HL-60 (cell line): ENCODE data around the gene AGAP6.
"Not testable (repeated sequence)": the region's sequence is repeated elsewhere in the genome, so short reads cannot be mapped to it uniquely, and the experiment has no call there.

Source experiments
- DNase-seq, 2 experiments: peaks; one replicate each; pipeline ENCODE4 v3.0.0-alpha.2; 2010 to 2020; ENCODE audit warnings: low read depth in 1 of 2, low spot score in 1 of 2
- H3K27ac ChIP-seq: fragments of 250-450 bp; sonication (Bioruptor Pico); replicated peaks from 2 replicates; pipeline ENCODE4 v1.5.1; 2020; ENCODE audit warnings: mild to moderate bottlenecking, moderate library complexity
- H3K27me3 ChIP-seq: fragments of 250-450 bp; sonication (Bioruptor Pico); 2 replicates; pipeline ENCODE4 v1.5.1; 2021; ENCODE audit warnings: mild to moderate bottlenecking, moderate library complexity; ENCODE audit not compliant: insufficient read depth, poor library complexity, severe bottlenecking
- H3K4me3 ChIP-seq: replicated peaks from 2 replicates; pipeline ENCODE4 v1.5.1; 2011; ENCODE audit warnings: mild to moderate bottlenecking, control low read depth, low read length; ENCODE audit not compliant: insufficient read depth
- GABPA ChIP-seq: IDR thresholded peaks from 2 replicates; pipeline ENCODE4 v1.6.1; 2012; ENCODE audit warnings: low read depth
- POLR2AphosphoS5 ChIP-seq: IDR thresholded peaks from 2 replicates; pipeline ENCODE4 v1.6.1; 2012; ENCODE audit warnings: low read depth
- SPI1 ChIP-seq: IDR thresholded peaks from 2 replicates; pipeline ENCODE4 v1.6.1; 2012; ENCODE audit warnings: low read depth, mild to moderate bottlenecking, borderline replicate concordance
- TF ChIP-seq, protein P1 (sequence below): IDR thresholded peaks from 2 replicates; pipeline ENCODE4 v1.6.1; 2012; ENCODE audit warnings: low read depth; ENCODE audit not compliant: insufficient replicate concordance
- TF ChIP-seq, protein P2 (sequence below): IDR thresholded peaks from one replicate; pipeline ENCODE4 v1.5.1; 2011; ENCODE audit warnings: low read length, control low read depth, inconsistent platforms; ENCODE audit not compliant: insufficient read depth

AGAP6 gene

DNA sequence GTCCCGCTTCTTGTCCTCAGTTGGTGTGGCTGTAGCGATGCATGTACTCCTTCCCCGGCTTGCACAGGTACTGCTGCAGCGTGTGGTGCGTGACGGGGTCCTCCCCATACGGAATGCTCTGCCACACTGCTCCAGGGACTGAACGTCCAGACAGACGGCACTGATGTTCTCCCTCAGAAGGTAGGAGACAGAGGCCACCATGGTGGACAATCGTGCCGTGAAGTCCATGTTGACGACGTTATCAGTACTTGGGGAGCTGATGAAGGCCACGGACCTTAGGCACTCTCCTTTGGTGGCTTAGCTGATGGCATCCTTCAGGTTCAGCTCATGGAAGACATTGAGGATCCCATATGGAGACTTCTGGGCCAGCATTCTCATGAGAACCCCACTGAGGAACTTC, 37.4 kb downstream of the AGAP6 start:
- Histone ChIP-seq H3K27me3 (no peaks in the 10 kb centered on the region), H3K27ac (no peak overlapping the region), H3K4me3 (no peak overlapping the region)
- no peak for DNase-seq
- no peak for TF ChIP-seq POLR2AphosphoS5
- TF ChIP-seq, protein P1, sequence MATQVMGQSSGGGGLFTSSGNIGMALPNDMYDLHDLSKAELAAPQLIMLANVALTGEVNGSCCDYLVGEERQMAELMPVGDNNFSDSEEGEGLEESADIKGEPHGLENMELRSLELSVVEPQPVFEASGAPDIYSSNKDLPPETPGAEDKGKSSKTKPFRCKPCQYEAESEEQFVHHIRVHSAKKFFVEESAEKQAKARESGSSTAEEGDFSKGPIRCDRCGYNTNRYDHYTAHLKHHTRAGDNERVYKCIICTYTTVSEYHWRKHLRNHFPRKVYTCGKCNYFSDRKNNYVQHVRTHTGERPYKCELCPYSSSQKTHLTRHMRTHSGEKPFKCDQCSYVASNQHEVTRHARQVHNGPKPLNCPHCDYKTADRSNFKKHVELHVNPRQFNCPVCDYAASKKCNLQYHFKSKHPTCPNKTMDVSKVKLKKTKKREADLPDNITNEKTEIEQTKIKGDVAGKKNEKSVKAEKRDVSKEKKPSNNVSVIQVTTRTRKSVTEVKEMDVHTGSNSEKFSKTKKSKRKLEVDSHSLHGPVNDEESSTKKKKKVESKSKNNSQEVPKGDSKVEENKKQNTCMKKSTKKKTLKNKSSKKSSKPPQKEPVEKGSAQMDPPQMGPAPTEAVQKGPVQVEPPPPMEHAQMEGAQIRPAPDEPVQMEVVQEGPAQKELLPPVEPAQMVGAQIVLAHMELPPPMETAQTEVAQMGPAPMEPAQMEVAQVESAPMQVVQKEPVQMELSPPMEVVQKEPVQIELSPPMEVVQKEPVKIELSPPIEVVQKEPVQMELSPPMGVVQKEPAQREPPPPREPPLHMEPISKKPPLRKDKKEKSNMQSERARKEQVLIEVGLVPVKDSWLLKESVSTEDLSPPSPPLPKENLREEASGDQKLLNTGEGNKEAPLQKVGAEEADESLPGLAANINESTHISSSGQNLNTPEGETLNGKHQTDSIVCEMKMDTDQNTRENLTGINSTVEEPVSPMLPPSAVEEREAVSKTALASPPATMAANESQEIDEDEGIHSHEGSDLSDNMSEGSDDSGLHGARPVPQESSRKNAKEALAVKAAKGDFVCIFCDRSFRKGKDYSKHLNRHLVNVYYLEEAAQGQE, result no peak
- no peak for TF ChIP-seq SPI1
- TF ChIP-seq, protein P2, sequence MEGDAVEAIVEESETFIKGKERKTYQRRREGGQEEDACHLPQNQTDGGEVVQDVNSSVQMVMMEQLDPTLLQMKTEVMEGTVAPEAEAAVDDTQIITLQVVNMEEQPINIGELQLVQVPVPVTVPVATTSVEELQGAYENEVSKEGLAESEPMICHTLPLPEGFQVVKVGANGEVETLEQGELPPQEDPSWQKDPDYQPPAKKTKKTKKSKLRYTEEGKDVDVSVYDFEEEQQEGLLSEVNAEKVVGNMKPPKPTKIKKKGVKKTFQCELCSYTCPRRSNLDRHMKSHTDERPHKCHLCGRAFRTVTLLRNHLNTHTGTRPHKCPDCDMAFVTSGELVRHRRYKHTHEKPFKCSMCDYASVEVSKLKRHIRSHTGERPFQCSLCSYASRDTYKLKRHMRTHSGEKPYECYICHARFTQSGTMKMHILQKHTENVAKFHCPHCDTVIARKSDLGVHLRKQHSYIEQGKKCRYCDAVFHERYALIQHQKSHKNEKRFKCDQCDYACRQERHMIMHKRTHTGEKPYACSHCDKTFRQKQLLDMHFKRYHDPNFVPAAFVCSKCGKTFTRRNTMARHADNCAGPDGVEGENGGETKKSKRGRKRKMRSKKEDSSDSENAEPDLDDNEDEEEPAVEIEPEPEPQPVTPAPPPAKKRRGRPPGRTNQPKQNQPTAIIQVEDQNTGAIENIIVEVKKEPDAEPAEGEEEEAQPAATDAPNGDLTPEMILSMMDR, result no peak
- no peak for TF ChIP-seq GABPA

DNA sequence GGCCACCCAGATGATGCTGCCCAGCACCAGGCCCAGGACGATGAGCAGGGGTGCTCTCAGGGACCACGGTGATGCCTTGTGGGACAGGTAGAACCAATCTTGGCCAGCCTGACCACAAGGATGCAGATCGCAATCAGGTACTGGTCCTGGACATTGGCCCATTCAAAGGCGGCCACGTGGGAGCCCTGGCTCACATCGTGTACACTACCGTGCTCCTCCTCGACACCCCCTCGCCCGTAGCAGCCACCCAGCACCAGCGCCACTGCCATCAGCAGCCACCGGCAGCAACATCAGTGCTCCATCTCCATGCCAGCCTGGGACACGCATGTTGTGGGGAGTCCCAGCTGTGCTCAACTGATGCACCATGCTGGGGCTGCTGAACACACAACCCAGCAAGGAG, 39.0 kb downstream of the AGAP6 start:
- Histone ChIP-seq H3K27me3 (no peaks in the 10 kb centered on the region), H3K4me3 (no peak overlapping the region), H3K27ac (no peak overlapping the region)
- no peak for DNase-seq
- TF ChIP-seq GABPA, result no peak
- TF ChIP-seq POLR2AphosphoS5, result no peak
- TF ChIP-seq, protein P2, result no peak
- no peak for TF ChIP-seq SPI1
- TF ChIP-seq, protein P1, result no peak

DNA sequence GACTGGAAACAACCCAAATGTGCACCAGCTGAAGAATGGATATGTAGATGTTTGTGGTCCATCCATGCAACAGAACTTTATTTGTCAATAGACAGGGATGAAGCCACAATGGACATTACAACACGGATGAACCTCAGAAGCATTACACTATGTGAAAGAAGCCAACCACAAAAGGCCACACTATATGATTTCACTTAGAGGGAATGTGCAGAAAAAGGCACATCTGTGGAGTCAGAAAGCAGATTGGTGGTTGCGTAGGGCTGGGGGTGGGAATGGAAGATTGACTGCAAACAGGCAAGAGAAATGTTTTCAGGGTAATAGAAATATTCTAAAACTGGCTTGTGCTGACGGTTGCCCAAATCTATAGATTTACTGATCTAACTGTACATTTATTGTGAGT, 45.3 kb downstream of the AGAP6 start:
- DNase-seq, result no peak
- TF ChIP-seq GABPA, result no peak
- TF ChIP-seq, protein P2, result no peak
- no peak for TF ChIP-seq POLR2AphosphoS5
- TF ChIP-seq, protein P1, result no peak
- no peak for TF ChIP-seq SPI1
- Histone ChIP-seq H3K27me3 (no peaks in the 10 kb centered on the region), H3K27ac (no peak overlapping the region), H3K4me3 (no peak overlapping the region)

DNA sequence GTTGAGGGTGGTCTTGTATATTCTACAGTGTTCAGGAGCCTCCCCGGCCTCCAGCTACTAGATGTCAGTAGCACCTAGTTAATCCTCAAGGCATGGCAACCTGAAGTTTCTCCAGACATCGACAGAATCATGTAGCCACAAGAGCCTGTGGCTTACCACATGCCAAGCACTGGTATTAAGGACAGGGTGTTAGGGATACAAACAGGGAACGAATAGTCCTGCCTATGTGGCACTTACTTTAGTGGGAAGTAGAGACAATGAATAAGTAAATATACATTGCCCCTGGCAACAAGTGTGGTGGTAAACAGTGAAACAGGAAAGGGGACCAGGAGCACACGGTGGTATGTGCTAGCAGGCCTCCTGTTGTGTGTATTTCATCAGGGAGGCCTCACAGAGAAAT, 47.1 kb downstream of the AGAP6 start:
- not testable (repeated sequence) for H3K27ac ChIP-seq, H3K4me3 ChIP-seq, DNase-seq, H3K27me3 ChIP-seq
